T47D (cell line): ENCODE data around the gene TOMM6.
A peak's percentile ranks its signal among the peaks of the same experiment; 100 is the strongest.

Experiments used
- DNase-seq, 2 experiments: peaks; one replicate each; pipeline versions ENCODE4 v3.0.0 to v3.0.0-alpha.2; 2011 to 2012; ENCODE audit warnings: low read depth in 1 of 2, low spot score in 1 of 2
- JUND ChIP-seq: IDR thresholded peaks from 2 replicates; pipeline ENCODE4 v1.6.1; 2012; ENCODE audit warnings: low read depth
- in situ Hi-C: cut with HindIII; loops from 2 replicates; pipeline ENCODE4 v1.10.0; 2016; ENCODE audit warnings: low sequenced_read_pairs, low pct_unique_long_range_greater_than_20kb

TOMM6 gene

GRCh38 chr6:41787219-41787917 is at the start of gene TOMM6:
TSS of gene TOMM6 (plus strand) at chr6:41787694. CDS start at chr6:41787698, 4 bp downstream.
- peak; percentile 84 to 96 for DNase-seq
- in situ Hi-C loops: loop anchor here (25.0 kb wide), 1 partner anchor 250 kb away; no protein-coding TSS in a partner anchor
- no peak for TF ChIP-seq JUND

DNA sequence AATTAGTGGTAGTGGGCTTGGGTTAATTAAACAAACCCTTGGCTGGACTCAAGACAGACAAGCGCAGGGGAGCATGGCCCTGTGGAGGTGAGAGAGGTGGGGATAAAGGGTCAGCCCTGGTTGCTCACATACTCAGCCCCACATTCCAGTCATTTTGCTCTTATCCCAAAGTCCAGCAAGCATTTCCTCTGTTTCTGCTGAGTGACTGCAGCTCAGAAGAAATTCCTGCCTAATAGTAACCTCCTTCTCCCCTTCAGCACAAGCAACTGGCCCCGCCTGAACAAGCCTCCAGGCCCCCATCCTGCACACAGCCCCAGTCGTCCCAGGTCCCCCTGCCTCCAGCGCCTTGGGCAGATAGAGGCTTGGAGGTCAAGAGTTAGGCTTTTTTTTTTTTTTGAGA is 48.5 kb upstream of the TOMM6 start:
- DNase-seq: no peak
- no peak for TF ChIP-seq JUND
- in situ Hi-C loops: no loop called here

- TF ChIP-seq JUND: no peak
- DNase-seq: no peak
- in situ Hi-C loops: no loop called here
These were observed 46.9 kb upstream of the TOMM6 start for GRCh38 chr6:41740366-41741162.

GRCh38 chr6:41741625-41742490 is 45.6 kb upstream of the TOMM6 start:
- in situ Hi-C loops: no loop called here
- TF ChIP-seq JUND: no peak
- no peak for DNase-seq

GRCh38 chr6:41743406-41744235 is 43.9 kb upstream of the TOMM6 start:
- no peak for TF ChIP-seq JUND
- no peak for DNase-seq
- in situ Hi-C loops: no loop called here

GRCh38 chr6:41744236-41744787 is 43.2 kb upstream of the TOMM6 start:
- no peak for TF ChIP-seq JUND
- in situ Hi-C loops: no loop called here

DNA sequence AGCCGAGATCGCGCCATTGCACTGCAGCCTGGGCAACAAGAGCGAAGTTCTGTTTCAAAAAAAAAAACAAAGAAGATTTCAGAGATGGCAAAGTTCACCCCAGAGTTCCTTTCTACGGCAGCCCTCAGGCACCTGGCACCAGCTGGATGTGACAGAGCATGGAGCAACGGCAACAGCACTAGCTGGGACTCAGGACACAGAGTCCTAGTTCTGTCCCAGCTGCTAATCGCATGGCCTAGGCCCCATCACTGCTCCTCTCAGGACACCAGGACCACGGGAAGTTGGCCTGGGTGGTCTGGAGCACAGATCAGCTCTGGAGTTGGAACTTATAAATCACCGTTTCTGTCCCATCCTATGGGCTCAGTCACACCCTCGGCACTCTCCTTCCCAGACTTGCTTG is 41.4 kb upstream of the TOMM6 start:
- in situ Hi-C loops: no loop called here
- no peak for DNase-seq
- TF ChIP-seq JUND: no peak

More at GRCh38 chr6:41744236-41744787, 43.2 kb upstream of the TOMM6 start:
- no peak for DNase-seq

- peak; percentile 35 to 85 for DNase-seq
- in situ Hi-C loops: no loop called here
- TF ChIP-seq JUND: no peak; the same call in 1 of the 2 replicates
These were observed 40.0 kb upstream of the TOMM6 start, which contains the start of gene PGC for GRCh38 chr6:41747256-41748101. TSS of gene PGC (minus strand) at chr6:41747397. CDS start at chr6:41747334, 63 bp downstream.

DNA sequence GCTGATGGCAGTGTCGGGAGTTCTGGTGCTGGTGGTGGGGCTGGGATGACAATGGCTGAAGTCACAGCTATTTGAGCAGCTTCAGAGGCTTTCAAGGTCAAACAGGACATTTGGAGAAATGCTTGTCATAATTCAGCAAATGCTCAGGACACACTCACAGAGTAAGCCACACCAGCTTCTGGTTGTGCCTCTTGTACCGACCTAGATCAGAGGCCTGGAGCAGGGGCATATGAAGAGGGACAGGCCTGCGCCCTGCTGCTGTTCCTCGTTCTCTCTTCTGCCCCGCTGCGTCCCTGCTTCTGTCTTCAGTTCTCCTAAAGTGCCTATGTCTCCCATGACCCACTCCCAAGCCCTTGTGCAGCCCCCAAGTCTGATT is 39.4 kb upstream of the TOMM6 start:
- in situ Hi-C loops: no loop called here
- no peak for TF ChIP-seq JUND
- DNase-seq: no peak

DNA sequence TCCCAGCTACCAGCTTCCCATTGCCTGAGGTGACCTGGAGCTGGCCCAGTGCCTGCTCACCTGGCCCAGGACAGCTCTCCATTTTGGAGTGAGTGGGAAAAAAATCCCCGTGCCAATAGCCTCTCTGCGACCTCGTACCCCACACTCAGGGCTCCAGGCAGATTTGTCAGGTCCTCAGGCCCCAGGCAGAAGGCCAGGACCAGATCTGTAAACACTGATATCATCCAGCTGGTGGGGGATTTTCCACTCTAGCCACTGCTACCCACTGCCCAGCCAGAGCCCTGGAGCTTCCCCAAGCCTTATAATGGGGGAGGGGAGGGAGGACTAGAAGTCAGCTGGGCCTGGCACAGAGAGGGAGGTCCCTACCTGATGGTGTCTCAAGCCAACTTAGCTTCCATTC is 39.0 kb upstream of the TOMM6 start:
- TF ChIP-seq JUND: no peak
- no peak for DNase-seq
- in situ Hi-C loops: no loop called here

- in situ Hi-C loops: no loop called here
- TF ChIP-seq JUND: no peak
- DNase-seq: no peak
These were observed 37.1 kb upstream of the TOMM6 start for GRCh38 chr6:41750374-41750773.
